Panc1 (cell line): ENCODE measurements around the gene ZNF362. TPM values are rescaled to one million over a fixed set of nuclear protein-coding genes. Genes with fewer than 3 reads are reported as not detected.

Experiments
- ATAC-seq: fragments of 200-7000 bp; cut with Tn5 transposase; 2 replicates; pipeline ENCODE4 v1.9.1; 2020; ENCODE audit warnings: mild to moderate bottlenecking, moderate library complexity
- BruUV-seq: library from RNA; stranded (reverse); fragments of 400-500 nt; replicated peaks from 2 replicates; lab custom pipeline; 2021; lab: Mats Ljungman, UMichigan
- CTCF ChIA-PET: fragments of 300-600 bp; sonication (Branson Sonifier 250); formaldehyde crosslinking; loops from one replicate; lab custom pipeline; 2022; ENCODE audit warnings: antibody characterized with exemption; lab: Charles Lee
- POLR2A ChIA-PET: fragments of 300-600 bp; sonication (Branson Sonifier 250); formaldehyde crosslinking; loops from one replicate; lab custom pipeline; 2022; ENCODE audit warnings: antibody characterized with exemption; lab: Charles Lee
- DNase-seq: peaks from one replicate; pipeline ENCODE4 v3.0.0-alpha.2; 2010; ENCODE audit warnings: low read depth, low spot score
- H3K27ac ChIP-seq: 2 replicates; pipeline ENCODE4 v1.5.1; 2011; ENCODE audit warnings: mild to moderate bottlenecking, low read length, inconsistent platforms
- H3K27me3 ChIP-seq: fragments of 200-500 bp; sonication (Bioruptor generic); 2 replicates; pipeline ENCODE4 v1.6.0; 2014; ENCODE audit warnings: low read length, inconsistent platforms; ENCODE audit not compliant: control insufficient read depth, insufficient read depth
- H3K36me3 ChIP-seq: fragments of 200-500 bp; sonication (Bioruptor generic); 2 replicates; pipeline ENCODE4 v1.5.1; 2014; ENCODE audit warnings: inconsistent platforms, mild to moderate bottlenecking, low read length, moderate library complexity; ENCODE audit not compliant: control insufficient read depth, insufficient read depth
- H3K4me1 ChIP-seq: 2 replicates; pipeline ENCODE4 v1.5.1; 2011; ENCODE audit warnings: inconsistent platforms, mild to moderate bottlenecking, low read length, moderate library complexity; ENCODE audit not compliant: control insufficient read depth, insufficient read depth
- H3K4me3 ChIP-seq, 2 experiments: 2 replicates each; pipeline ENCODE4 v1.5.1; 2011 to 2012; ENCODE audit warnings: low read depth in 2 of 2, low read length in 2 of 2, mild to moderate bottlenecking in 2 of 2, inconsistent platforms in 1 of 2, moderate library complexity in 1 of 2
- H3K9me3 ChIP-seq: fragments of 200-500 bp; sonication (Bioruptor generic); 2 replicates; pipeline ENCODE4 v1.5.1; 2014; ENCODE audit warnings: low read depth, mild to moderate bottlenecking, inconsistent platforms, low read length, moderate library complexity; ENCODE audit not compliant: control insufficient read depth, insufficient read depth
- POLR2AphosphoS5 ChIP-seq: IDR thresholded peaks from 2 replicates; pipeline ENCODE4 v1.6.1; 2012; ENCODE audit warnings: mild to moderate bottlenecking, low read depth, low read length, moderate library complexity
- SIN3A ChIP-seq: IDR thresholded peaks from 2 replicates; pipeline ENCODE4 v1.6.1; 2012; ENCODE audit warnings: low read depth, mild to moderate bottlenecking, low read length, moderate library complexity, borderline replicate concordance; ENCODE audit not compliant: insufficient read depth
- TCF7L2 ChIP-seq: IDR thresholded peaks from 2 replicates; pipeline ENCODE4 v1.6.1; 2011; ENCODE audit warnings: mild to moderate bottlenecking, low read depth, low read length, inconsistent platforms
- in situ Hi-C: cut with HindIII; loops from 2 replicates; pipeline ENCODE4 v1.10.0; 2016; ENCODE audit warnings: low sequenced_read_pairs, low pct_unique_long_range_greater_than_20kb
- intact Hi-C: fragments of 100-400 bp; cut with micrococcal nuclease; formaldehyde crosslinking; loops from one replicate; pipeline ENCODE4 v1.10.0; 2022; ENCODE audit not compliant: unreplicated experiment
- total RNA-seq: library from RNA; stranded (reverse); gene quantifications from one replicate; pipeline ENCODE4 v1.2.1, GENCODE V29; 2021; ENCODE audit not compliant: unreplicated experiment
- TF ChIP-seq, protein P1 (sequence below), 2 experiments: IDR thresholded peaks; 2 replicates each; pipeline ENCODE4 v1.6.1; 2011 to 2012; ENCODE audit warnings: low read depth in 2 of 2, control low read depth in 1 of 2, low read length in 1 of 2, mild to moderate bottlenecking in 1 of 2, moderate library complexity in 1 of 2; ENCODE audit not compliant: insufficient read depth in 1 of 2
- TF ChIP-seq, protein P2 (sequence below): fragments of 450-650 bp; IDR thresholded peaks from 2 replicates; pipeline ENCODE4 v1.5.1; 2017; ENCODE audit warnings: mild to moderate bottlenecking

ZNF362 gene
- total RNA-seq, 1 experiment from 2014 or later, result 17.5 TPM

DNA sequence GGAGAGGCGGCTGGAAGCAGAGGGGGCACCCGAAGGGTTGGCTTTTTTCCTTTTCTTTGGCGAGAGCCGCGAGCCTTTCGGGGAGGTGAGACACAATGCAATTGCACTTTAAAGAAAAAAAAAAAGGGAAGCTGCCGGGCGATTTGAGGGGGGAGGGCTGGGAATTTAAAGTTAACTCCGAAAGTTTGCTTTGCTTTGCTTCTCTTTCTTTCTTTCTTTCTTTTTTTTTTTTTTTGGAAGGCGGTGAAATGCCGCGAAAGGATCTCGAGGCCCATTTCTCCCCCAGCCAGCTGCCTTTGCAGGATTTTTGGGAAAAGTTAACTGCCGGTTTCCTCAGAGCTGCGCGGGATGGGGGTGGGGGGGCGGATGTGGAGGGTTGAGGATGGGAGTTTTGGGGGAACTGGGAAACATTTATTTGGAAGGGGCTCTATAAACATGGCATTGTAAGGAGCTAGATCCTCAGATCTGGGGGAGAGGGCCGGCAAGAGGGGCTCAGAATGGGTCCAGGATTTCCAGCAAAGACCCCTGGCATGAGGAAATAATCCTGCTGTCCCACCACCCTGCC, 997 bp downstream of the ZNF362 start:
- ChIA-PET POLR2A (no interaction called here), CTCF (interaction anchor here (0.5 to 0.6 kb wide), 2 partner anchors 157 to 240 kb away, joined by 3 read pairs; no protein-coding TSS in a partner anchor)
- H3K27ac ChIP-seq, result peak overlapping the region; percentile 66
- no TSS peak for BruUV-seq
- intact Hi-C loops (no loop called here), in situ Hi-C loops (no loop called here)
- H3K36me3 ChIP-seq, result no peaks in the 10 kb centered on the region
- H3K4me3 ChIP-seq, result peak overlapping the region; percentile 67 to 77
- ATAC-seq, result no peak
- H3K4me1 ChIP-seq, result peaks cover 11% of the 10 kb centered on the region
- TF ChIP-seq POLR2AphosphoS5 (no peak), TCF7L2 (no peak), SIN3A (no peak)
- TF ChIP-seq, protein P1, sequence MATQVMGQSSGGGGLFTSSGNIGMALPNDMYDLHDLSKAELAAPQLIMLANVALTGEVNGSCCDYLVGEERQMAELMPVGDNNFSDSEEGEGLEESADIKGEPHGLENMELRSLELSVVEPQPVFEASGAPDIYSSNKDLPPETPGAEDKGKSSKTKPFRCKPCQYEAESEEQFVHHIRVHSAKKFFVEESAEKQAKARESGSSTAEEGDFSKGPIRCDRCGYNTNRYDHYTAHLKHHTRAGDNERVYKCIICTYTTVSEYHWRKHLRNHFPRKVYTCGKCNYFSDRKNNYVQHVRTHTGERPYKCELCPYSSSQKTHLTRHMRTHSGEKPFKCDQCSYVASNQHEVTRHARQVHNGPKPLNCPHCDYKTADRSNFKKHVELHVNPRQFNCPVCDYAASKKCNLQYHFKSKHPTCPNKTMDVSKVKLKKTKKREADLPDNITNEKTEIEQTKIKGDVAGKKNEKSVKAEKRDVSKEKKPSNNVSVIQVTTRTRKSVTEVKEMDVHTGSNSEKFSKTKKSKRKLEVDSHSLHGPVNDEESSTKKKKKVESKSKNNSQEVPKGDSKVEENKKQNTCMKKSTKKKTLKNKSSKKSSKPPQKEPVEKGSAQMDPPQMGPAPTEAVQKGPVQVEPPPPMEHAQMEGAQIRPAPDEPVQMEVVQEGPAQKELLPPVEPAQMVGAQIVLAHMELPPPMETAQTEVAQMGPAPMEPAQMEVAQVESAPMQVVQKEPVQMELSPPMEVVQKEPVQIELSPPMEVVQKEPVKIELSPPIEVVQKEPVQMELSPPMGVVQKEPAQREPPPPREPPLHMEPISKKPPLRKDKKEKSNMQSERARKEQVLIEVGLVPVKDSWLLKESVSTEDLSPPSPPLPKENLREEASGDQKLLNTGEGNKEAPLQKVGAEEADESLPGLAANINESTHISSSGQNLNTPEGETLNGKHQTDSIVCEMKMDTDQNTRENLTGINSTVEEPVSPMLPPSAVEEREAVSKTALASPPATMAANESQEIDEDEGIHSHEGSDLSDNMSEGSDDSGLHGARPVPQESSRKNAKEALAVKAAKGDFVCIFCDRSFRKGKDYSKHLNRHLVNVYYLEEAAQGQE (IDR thresholded peaks at IDR 0.05; ENCODE audit: insufficient read depth in 1 of 2, low read depth in 2 of 2, low read length in 1 of 2), result no peak
- TF ChIP-seq, protein P2, sequence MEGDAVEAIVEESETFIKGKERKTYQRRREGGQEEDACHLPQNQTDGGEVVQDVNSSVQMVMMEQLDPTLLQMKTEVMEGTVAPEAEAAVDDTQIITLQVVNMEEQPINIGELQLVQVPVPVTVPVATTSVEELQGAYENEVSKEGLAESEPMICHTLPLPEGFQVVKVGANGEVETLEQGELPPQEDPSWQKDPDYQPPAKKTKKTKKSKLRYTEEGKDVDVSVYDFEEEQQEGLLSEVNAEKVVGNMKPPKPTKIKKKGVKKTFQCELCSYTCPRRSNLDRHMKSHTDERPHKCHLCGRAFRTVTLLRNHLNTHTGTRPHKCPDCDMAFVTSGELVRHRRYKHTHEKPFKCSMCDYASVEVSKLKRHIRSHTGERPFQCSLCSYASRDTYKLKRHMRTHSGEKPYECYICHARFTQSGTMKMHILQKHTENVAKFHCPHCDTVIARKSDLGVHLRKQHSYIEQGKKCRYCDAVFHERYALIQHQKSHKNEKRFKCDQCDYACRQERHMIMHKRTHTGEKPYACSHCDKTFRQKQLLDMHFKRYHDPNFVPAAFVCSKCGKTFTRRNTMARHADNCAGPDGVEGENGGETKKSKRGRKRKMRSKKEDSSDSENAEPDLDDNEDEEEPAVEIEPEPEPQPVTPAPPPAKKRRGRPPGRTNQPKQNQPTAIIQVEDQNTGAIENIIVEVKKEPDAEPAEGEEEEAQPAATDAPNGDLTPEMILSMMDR, result no peak
- H3K9me3 ChIP-seq, result no peaks in the 10 kb centered on the region
- H3K27me3 ChIP-seq, result no peaks in the 10 kb centered on the region
- no peak for DNase-seq

DNA sequence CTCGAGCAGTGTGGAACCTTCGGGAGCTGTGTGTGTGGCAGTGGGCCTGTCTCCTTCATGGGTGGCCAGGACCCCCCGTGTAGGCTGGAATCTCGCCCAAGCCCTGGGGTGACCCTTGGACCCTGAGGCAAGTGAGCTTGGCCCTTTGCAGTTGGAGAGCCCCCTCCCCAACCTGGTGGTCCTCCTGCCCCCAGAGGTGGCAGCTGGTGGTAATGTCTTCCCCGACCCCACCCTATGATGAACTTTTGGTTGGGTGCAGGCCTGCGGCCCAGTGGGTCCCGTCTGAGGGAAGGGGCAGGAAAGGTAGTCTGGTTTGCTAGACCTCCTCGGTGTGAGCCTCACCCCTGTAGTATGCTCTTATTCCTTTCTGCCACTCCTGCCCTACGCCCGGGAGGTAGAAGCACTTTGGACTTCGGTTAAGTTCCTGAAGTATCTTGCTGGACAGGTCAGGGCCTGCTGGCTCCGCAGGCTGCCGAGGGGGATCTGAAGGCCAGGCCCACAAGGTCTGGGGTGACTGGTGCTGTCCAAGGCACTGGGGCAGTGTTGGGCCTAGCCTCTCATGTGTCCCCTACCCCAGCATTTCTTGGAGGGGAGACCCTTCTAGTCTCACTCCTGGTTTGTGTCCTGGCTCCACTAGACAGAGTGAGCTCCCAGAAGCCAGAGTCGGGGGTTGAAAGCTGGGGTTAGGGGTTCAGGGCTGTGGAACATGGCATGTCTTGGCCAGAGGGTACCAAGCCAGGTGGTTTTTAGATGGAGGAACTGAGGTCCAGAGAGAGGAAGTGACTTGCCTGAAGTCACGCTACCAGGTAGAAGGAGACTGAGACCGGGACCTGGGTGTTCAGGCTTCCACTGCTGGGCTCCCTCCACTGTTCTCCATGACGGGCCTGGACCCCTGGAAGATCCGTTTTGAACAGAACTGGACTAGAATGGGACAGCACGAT, 1.8 kb downstream of the ZNF362 start:
- no TSS peak for BruUV-seq
- no peaks in the 10 kb centered on the region for H3K9me3 ChIP-seq
- H3K27ac ChIP-seq, result peak overlapping the region; percentile 29; the same call in 1 of the 2 replicates
- POLR2A ChIA-PET, result no interaction called here
- H3K4me1 ChIP-seq, result peaks cover 11% of the 10 kb centered on the region
- CTCF ChIA-PET, result interaction anchor here (0.5 to 0.6 kb wide), 2 partner anchors 158 to 239 kb away, joined by 3 read pairs; no protein-coding TSS in a partner anchor
- intact Hi-C loops (no loop called here), in situ Hi-C loops (no loop called here)
- no peak for ATAC-seq
- H3K36me3 ChIP-seq, result no peaks in the 10 kb centered on the region
- TF ChIP-seq, protein P2, result no peak
- TF ChIP-seq, protein P1 (IDR thresholded peaks at IDR 0.05; ENCODE audit: insufficient read depth in 1 of 2, low read depth in 2 of 2, low read length in 1 of 2), result no peak
- TF ChIP-seq POLR2AphosphoS5, result no peak
- TF ChIP-seq TCF7L2, result no peak
- DNase-seq, result no peak
- H3K4me3 ChIP-seq, result peak overlapping the region; percentile 67 to 77
- no peaks in the 10 kb centered on the region for H3K27me3 ChIP-seq
